OCI-LY7 (cell line): ENCODE data around the gene KIRREL3.

ENCODE experiments used
- EZH2phosphoT487 ChIP-seq: fragments of 200-600 bp; sonication (generic); IDR thresholded peaks from 2 replicates; pipeline ENCODE4 v1.6.1; 2018; ENCODE audit warnings: low read depth, borderline replicate concordance, mild to moderate bottlenecking, mixed run types, antibody characterized with exemption, low read length, moderate library complexity, mixed read lengths
- TF ChIP-seq, protein P1 (sequence below): fragments of 200-600 bp; sonication (generic); conservative IDR thresholded peaks from 2 replicates; pipeline ENCODE4 v1.5.1; 2014; ENCODE audit warnings: mild to moderate bottlenecking, antibody characterized with exemption, low read length, moderate library complexity, mixed read lengths

GRCh38 chr11:126405906-126406305, 594.7 kb downstream of the KIRREL3 start:
- TF ChIP-seq, protein P1, sequence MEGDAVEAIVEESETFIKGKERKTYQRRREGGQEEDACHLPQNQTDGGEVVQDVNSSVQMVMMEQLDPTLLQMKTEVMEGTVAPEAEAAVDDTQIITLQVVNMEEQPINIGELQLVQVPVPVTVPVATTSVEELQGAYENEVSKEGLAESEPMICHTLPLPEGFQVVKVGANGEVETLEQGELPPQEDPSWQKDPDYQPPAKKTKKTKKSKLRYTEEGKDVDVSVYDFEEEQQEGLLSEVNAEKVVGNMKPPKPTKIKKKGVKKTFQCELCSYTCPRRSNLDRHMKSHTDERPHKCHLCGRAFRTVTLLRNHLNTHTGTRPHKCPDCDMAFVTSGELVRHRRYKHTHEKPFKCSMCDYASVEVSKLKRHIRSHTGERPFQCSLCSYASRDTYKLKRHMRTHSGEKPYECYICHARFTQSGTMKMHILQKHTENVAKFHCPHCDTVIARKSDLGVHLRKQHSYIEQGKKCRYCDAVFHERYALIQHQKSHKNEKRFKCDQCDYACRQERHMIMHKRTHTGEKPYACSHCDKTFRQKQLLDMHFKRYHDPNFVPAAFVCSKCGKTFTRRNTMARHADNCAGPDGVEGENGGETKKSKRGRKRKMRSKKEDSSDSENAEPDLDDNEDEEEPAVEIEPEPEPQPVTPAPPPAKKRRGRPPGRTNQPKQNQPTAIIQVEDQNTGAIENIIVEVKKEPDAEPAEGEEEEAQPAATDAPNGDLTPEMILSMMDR = no peak
- no peak for TF ChIP-seq EZH2phosphoT487
